NOMO-1 (cell line): Measurements from ENCODE around the gene HPCAL4.

Experiments used
- DNase-seq, 2 experiments: peaks; one replicate each; lab custom pipeline; 2025; ENCODE audit not compliant: unreplicated experiment in 2 of 2; lab: John Stamatoyannopoulos, UW

The HPCAL4 gene

GRCh38 chr1:39704757-39705156 is 13.5 kb upstream of the HPCAL4 start:
- no peak for DNase-seq

- no peak for DNase-seq
These were observed 9.8 kb upstream of the HPCAL4 start for GRCh38 chr1:39701049-39701439.

DNA sequence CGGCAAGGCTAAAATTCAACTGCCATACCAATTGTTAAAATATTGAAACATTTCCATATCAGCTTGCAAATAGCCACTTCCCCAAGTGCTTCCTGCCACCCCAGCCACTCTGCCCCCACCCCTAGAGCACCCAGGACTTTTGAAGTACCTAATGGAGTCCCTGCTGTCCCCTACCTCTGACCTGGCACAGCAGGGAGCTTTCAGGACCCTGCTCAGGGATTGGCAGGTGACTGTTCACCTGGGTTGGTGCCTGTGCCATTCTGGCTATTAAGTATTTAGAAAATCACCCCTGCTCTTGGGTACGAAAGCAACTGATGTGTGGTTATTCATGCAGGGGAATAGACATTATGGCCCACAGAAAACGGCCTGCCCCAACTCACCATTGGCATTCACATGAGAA is 9.1 kb upstream of the HPCAL4 start:
- no peak for DNase-seq

- no peak for DNase-seq
These were observed 8.2 kb upstream of the HPCAL4 start for GRCh38 chr1:39699419-39699818.

DNA sequence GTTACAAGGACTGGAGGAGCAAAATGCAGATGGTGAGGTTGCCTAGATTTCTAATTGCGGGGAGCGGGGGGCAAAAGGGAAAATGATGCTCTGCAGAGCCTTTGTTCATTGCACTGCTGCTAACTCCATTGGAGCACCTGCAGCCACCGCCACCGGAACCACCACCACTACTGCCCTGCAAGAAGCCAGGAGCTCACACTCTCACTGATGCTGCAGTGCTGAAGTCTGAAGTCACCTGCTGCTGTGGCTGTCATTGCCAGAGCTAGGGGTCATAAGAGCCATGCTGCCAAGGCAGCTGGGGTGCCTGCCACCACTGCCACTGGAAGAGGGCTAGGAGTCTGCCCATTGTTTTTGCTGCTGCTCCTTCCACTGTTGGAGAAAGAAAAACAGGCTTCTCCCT is 7.3 kb upstream of the HPCAL4 start:
- no peak for DNase-seq

DNA sequence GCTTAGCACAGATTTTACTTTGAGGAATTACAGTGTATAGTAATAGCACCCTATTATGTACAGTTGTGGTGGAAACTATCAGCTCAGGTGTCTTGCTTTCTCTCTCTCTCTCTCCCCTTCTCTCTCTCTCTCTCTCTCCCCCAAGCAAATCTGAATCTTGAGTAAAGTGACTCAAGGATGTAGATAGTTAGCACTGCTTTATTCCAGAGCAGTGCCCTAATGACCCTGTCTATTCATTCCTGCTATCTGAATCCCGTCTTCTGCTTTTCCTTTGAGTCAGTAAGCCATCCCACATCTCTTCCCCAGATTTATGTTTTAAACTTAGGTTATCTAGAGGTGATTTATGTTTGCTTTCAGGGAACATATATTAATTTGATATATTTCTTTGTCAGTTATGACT is 5.2 kb upstream of the HPCAL4 start:
- no peak for DNase-seq

GRCh38 chr1:39695016-39695415 is 3.8 kb upstream of the HPCAL4 start:
- no peak for DNase-seq

DNA sequence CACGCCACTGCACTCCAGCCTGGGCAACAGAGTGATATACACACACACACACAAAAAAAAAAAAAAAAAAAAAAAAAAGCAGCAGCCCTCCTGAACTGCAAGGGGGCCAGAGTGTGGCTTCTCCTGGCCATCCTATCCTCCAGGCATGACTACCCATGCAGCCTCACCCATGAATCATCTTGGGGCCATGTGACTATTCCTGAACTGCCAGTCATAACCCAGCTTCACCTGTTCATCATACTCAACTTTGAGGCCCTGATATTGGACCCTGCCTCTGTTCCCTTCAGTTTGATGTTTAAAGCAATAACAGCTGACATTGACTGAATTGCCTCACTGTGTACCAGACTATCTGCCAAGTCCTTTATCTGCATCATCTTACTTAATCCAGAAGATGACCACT is 2.8 kb upstream of the HPCAL4 start:
- no peak for DNase-seq

DNA sequence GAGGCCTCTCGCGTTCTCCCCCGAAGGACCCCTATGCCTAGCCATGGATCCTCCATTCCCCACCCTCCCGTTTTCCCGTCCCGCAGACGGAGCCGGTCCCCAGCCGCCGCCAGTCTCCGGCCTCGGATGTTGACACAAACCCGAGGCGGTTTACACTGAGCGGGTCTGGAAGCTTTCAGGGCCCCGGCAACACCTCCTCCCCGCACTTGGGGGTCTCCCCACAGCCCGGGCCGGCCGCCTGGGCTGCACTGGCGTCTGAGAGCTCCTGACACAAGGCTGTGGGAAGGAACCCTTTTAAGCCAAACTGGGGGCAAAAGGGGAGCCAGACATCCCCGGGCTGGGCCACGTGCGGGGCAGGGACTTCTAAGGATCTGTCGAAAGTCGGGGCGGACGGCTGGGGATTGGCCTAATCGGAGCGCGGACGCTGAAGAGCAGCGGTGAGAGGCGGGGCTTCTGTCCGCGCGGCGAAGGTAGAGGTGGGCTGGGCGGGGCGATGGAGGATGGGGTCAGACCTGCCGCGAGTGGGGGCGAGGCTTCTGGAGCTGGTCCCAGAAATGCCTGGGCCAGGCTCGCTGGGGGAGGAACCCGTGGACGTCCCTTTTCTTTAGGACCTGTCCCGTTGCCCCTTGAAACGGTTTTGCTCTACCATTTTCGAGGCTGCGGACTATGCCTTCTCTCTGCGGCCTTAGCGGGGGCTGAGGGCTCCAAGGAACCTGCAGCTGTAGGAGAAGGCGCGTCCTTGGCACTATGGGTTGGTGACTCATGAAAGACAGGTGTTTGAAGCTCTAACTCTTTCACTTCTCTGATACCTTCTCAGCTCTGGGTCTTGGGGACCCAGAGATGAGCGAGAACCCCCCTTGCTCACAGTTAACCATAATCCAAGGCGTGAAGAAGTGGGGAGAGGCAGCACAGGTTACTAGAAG is 1.2 kb upstream of the HPCAL4 start:
- no peak for DNase-seq

- no peak for DNase-seq
These were observed 345 bp downstream of the HPCAL4 start for GRCh38 chr1:39690794-39691382.

- no peak for DNase-seq
These were observed 1.0 kb downstream of the HPCAL4 start for GRCh38 chr1:39690225-39690624.

GRCh38 chr1:39689635-39690034 is 1.6 kb downstream of the HPCAL4 start:
- DNase-seq, result no peak

DNA sequence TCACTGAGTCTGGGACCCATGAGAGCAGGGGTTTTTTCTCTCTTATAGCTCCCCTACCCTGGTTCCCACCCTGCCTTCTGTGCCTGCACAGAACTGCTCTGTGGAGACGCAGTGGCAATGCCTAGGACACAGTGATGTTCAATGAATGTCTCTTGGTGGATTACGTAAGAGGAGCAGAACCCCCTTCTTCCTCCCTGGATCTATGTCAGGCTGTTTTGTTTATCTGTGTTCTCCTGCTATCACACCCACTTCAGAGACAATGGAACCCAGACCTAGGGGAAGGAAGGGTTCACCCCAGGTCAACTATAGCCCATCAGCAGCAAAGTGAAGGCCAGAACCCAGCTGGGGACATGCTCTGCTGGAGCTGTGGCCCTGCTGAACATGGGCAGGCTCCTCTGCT is 2.0 kb downstream of the HPCAL4 start:
- no peak for DNase-seq

DNA sequence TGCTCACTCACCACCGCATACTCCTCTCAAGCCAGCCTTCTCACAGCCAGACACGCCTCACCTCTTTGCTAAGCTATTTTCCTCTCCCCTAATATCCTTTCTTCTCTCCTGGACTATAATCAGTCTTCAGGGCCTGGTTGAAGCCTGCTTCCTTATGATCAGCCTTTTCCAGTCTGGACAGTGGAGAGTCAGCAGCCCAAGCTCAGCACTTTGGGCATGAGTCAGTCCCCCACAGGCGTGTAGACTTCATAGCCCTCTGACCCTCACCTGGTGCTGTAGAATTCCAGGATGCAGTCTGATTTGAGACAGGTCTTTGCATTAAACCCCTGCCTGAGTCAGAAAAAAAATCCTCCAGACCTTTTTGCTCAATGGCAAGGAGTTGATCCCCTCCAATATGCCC is 2.5 kb downstream of the HPCAL4 start:
- no peak for DNase-seq

DNA sequence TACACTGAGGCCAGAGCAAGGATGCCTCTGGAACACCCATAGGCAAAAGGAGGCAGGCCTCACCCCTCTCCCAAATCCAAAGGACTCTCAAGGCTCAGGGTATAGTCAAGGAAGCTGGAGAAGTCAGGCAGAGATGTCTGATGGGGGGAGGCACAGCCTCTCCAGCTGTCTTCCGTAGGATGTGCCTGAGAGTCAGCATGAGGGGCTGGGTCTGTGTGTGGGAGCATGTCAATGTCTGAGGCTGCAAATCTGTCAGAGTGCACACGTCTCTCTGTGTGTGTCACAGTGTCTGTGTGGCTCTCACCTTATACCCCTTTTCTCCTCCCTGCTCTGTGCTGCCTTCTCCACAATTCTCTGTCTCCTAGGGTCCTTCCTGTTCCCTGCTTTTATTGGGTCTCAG is 4.0 kb downstream of the HPCAL4 start:
- no peak for DNase-seq

GRCh38 chr1:39685071-39685470 is 6.2 kb downstream of the HPCAL4 start:
- no peak for DNase-seq

DNA sequence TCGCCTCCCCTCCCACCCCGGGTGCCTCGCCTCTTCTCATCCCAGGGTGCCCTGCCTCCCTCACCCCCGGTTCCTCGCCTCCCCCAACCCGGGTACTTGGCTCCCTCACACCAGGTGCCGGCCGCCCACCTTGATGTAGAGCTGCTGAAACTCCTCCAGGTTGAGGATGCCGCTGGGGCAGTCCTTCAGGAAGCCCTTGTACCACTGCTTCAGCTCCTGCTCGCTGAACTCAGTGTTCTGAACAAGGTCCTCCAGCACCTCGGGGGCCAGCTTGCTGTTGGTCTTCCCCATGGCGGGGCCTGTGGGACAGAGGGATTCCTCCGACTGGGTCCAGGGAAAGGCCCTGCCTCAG is 6.9 kb downstream of the HPCAL4 start:
- DNase-seq, result no peak

- DNase-seq, result no peak
These were observed 7.5 kb downstream of the HPCAL4 start for GRCh38 chr1:39683591-39684312.

DNA sequence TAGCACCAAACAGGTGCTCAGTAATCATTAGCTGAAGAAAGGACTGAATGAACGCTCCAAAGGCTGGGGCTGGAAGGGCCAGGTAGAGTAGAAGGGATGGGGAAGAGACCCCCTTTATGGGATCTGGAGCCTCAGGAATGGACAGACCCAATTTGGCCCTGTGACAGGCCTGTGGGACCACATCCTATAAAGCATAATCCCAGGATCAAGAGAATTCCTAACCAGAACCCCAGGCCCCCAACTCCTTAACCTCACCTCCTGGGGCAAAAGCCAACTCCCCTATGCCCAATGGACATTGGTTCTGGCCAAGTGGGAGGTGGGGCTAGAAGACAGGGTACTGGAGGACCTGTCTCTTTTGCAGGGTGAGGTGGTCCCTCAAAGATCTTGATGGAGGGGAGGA is 9.2 kb downstream of the HPCAL4 start:
- DNase-seq, result no peak

DNA sequence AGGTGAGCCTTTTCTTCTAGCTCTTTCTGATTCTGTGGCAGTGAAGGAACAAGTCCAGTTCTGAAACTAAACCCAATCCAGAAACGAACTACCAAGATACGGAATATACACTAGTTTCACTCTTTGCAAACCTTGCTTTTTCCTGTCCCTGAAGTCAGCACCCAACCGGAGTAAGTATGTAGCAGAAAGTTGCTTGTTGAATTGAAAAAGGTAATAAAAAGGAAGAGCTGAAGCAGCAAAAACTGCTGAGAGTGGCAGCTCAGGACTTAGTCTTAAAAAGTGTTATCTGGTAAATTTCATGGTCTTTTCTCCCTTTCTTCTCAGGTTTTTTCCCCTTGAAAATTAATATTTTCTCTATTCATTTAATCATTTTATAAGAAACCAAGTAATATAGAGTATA is 9.9 kb downstream of the HPCAL4 start:
- DNase-seq, result no peak

GRCh38 chr1:39680751-39681150 is 10.5 kb downstream of the HPCAL4 start:
- DNase-seq, result no peak

- no peak for DNase-seq
These were observed 11.4 kb downstream of the HPCAL4 start for GRCh38 chr1:39679821-39680220.
